Karpas-422 (cell line): ENCODE results near the gene KCNMB2. TPM values are rescaled to one million over a fixed set of nuclear protein-coding genes. Genes with fewer than 3 reads are reported as not detected.

Experiments used
- DNase-seq: peaks from one replicate; pipeline ENCODE4 v3.0.0-alpha.2; 2015
- H2AFZ ChIP-seq: fragments of 200-600 bp; sonication (generic); 2 replicates; pipeline ENCODE4 v1.6.1; 2014; ENCODE audit warnings: antibody characterized with exemption, low read length, mixed read lengths
- H3K27ac ChIP-seq: fragments of 200-600 bp; sonication (generic); 2 replicates; pipeline ENCODE4 v1.5.1; 2014; ENCODE audit warnings: mild to moderate bottlenecking, low read length, moderate library complexity
- H3K27me3 ChIP-seq: fragments of 200-600 bp; sonication (generic); 2 replicates; pipeline ENCODE4 v1.6.1; 2014; ENCODE audit warnings: low read length, mixed read lengths
- H3K36me3 ChIP-seq: fragments of 200-600 bp; sonication (generic); 2 replicates; pipeline ENCODE4 v1.6.1; 2014; ENCODE audit warnings: low read length, mixed read lengths; ENCODE audit not compliant: insufficient read depth
- H3K4me1 ChIP-seq: fragments of 200-600 bp; sonication (generic); 2 replicates; pipeline ENCODE4 v1.6.1; 2014; ENCODE audit warnings: mild to moderate bottlenecking, low read length, mixed read lengths
- H3K4me2 ChIP-seq: fragments of 200-600 bp; sonication (generic); 2 replicates; pipeline ENCODE4 v1.6.1; 2014; ENCODE audit warnings: low read length, low read depth, mild to moderate bottlenecking; ENCODE audit not compliant: poor library complexity, severe bottlenecking
- H3K4me3 ChIP-seq: fragments of 200-600 bp; sonication (generic); 2 replicates; pipeline ENCODE4 v1.5.1; 2014; ENCODE audit warnings: mild to moderate bottlenecking, antibody characterized with exemption, low read length, mixed read lengths
- H3K79me2 ChIP-seq: fragments of 200-600 bp; sonication (generic); 2 replicates; pipeline ENCODE4 v1.6.1; 2014; ENCODE audit warnings: mild to moderate bottlenecking, low read length, mixed read lengths
- H3K9ac ChIP-seq: fragments of 200-600 bp; sonication (generic); 2 replicates; pipeline ENCODE4 v1.6.0; 2014; ENCODE audit warnings: low read length
- H3K9me2 ChIP-seq: fragments of 200-600 bp; sonication (generic), shearing (Covaris generic); replicated peaks from 2 replicates; pipeline ENCODE4 v1.6.0; 2014; ENCODE audit warnings: mild to moderate bottlenecking, low read length, moderate library complexity; ENCODE audit not compliant: insufficient read depth
- H3K9me3 ChIP-seq: fragments of 300-700, 200-600 bp; sonication (generic); 2 replicates; pipeline ENCODE4 v1.6.1; 2014; ENCODE audit warnings: low read length, mixed read lengths
- H4K20me1 ChIP-seq: fragments of 200-600 bp; sonication (generic); 2 replicates; pipeline ENCODE4 v1.6.1; 2014; ENCODE audit warnings: mild to moderate bottlenecking, antibody characterized with exemption, low read length, low read depth; ENCODE audit not compliant: insufficient read depth
- total RNA-seq: library from RNA; depleted of rRNA; stranded (reverse); fragments of >200 nt; shearing (Covaris generic); gene quantifications from 2 replicates; pipeline ENCODE4 v1.2.3, GENCODE V29; 2014; ENCODE audit warnings: low replicate concordance

KCNMB2 gene
- total RNA-seq, 1 experiment from 2014 or later, result not detected

DNA sequence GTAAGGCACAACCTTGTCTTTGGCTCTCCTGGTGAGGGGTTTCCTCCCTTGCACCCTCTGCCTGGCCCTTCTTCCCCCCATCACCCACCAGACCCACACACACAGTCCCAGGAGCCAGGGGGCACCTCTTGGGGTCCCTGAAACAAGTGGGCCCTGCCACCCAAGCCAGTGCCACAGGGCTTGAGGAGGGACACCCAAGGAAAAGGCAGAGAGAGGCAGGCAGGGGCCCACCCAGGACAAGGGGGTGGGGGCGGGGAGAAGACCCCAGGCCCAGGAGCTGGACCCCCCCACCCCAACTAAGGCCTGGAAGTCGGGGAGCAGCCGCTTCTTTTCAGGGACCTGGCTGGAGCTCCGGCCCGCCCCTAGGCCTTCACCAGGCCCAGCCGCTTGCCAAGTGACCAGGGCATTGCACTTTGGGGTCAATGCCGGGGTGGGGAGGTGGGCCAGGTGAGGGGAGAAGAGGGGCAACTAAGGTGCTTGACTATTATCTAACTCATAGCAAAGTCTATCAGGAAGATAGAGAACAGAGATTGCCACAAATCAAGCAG lies 88.9 kb downstream of the KCNMB2 start:
- 0 out of 2 replicates have a peak, but pooled peaks cover 2% of the 10 kb centered on the region for H3K27me3 ChIP-seq
- no peaks in the 10 kb centered on the region; the same call in 1 of the 2 replicates for H3K9me2 ChIP-seq

DNA sequence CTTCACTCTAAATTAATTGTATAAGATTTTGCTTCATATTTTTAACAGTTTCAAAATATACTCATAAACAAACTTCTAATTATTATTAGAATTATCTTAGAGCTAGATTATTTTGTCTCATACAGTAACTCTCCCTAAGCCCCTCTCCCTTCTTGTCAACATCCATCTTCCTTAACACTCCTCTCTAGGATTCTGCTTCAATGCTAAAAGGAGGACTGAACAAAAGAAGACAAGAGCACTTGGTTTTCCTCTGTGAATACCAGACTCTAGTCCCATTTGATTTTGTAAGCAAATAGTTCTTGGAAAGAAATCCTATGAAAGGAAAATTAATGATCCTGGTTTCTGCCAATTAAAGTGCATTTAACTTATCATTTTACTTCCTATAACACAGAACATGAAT lies 91.8 kb downstream of the KCNMB2 start:
- no peaks in the 10 kb centered on the region for H4K20me1 ChIP-seq
- H3K4me3 ChIP-seq, result no peak overlapping the region

More for the DNA sequence above, 88.9 kb downstream of the KCNMB2 start:
- DNase-seq, result no peak
- H3K4me2 ChIP-seq, result no peak overlapping the region
- no peak overlapping the region for H3K27ac ChIP-seq
- no peak overlapping the region for H3K9ac ChIP-seq
- no peak overlapping the region for H3K4me3 ChIP-seq
- H3K9me3 ChIP-seq, result no peaks in the 10 kb centered on the region
- no peaks in the 10 kb centered on the region for H3K4me1 ChIP-seq
- H3K36me3 ChIP-seq, result no peaks in the 10 kb centered on the region
- no peaks in the 10 kb centered on the region for H4K20me1 ChIP-seq
- no peaks in the 10 kb centered on the region for H3K79me2 ChIP-seq
- H2AFZ ChIP-seq, result no peak overlapping the region

DNA sequence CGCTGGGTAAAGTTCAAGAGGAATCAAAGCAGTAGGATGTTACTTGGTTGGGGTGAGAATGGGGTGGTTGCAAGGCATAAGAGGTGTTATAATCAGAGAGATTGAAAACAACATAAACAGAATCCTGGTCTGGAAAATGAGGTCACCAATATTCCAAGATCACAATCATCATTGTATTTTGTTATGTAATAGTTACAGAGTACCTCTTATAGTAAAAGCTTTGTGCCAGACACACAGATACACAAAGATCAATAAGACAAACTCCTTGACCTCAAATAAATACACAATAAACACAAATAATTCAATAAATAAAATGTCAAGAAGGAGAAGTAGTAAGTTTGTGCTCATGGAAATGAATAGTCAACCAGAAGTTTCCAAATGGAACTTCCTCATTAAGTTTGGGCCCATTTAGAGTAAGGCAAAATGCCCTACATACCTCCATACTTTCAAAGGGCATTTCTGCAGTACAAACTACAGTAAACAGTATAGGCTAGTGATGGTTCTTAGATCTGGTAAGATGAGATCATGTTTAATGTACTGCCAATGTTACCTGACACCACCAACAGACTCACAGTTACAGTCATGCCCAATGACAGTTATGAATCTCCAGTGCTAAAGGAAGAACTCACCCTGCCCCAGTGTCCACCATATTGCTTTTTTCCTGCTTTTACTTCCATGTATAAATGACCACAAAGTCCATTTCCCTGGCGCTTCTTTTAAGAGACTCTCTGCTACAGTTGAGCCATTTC lies 93.4 kb downstream of the KCNMB2 start:
- H3K4me3 ChIP-seq, result no peak overlapping the region
- no peak overlapping the region for H3K9ac ChIP-seq
- H2AFZ ChIP-seq, result no peak overlapping the region
- no peak for DNase-seq
- no peaks in the 10 kb centered on the region for H3K36me3 ChIP-seq
- no peaks in the 10 kb centered on the region; the same call in 1 of the 2 replicates for H3K9me2 ChIP-seq
- 0 out of 2 replicates have a peak, but pooled peaks cover 2% of the 10 kb centered on the region for H3K27me3 ChIP-seq
- H3K27ac ChIP-seq, result no peak overlapping the region
- no peaks in the 10 kb centered on the region for H3K9me3 ChIP-seq
- no peaks in the 10 kb centered on the region for H4K20me1 ChIP-seq
- H3K79me2 ChIP-seq, result no peaks in the 10 kb centered on the region
- H3K4me1 ChIP-seq, result no peaks in the 10 kb centered on the region
- no peak overlapping the region for H3K4me2 ChIP-seq

More for the DNA sequence above, 91.8 kb downstream of the KCNMB2 start:
- H3K4me2 ChIP-seq, result no peak overlapping the region
- H3K9me2 ChIP-seq, result no peaks in the 10 kb centered on the region; the same call in 1 of the 2 replicates
- H3K27me3 ChIP-seq, result 0 out of 2 replicates have a peak, but pooled peaks cover 2% of the 10 kb centered on the region
- no peak overlapping the region for H3K9ac ChIP-seq
- H3K4me1 ChIP-seq, result no peaks in the 10 kb centered on the region
- no peak for DNase-seq
- H2AFZ ChIP-seq, result no peak overlapping the region
- no peaks in the 10 kb centered on the region for H3K9me3 ChIP-seq
- no peaks in the 10 kb centered on the region for H3K79me2 ChIP-seq
- no peak overlapping the region for H3K27ac ChIP-seq
- no peaks in the 10 kb centered on the region for H3K36me3 ChIP-seq

DNA sequence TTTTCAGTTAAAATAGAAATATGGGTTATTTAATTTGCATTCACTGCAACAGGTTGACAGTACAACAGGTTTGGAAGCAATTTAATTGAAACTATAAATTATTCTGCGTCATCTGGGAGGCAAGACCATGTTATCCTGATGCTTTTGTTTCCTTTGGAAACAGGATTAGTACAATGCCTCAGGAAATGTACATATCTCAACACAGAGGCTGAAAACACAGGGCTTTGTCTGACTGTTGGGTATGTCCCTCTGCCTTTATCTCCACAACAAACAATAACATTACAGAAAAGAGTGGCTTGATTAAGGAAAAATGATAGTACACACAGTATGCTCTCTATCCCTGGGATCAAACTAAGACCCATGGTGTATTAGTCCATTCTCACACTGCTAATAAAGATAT lies 95.7 kb downstream of the KCNMB2 start:
- no peak overlapping the region for H3K9ac ChIP-seq
- no peak overlapping the region for H2AFZ ChIP-seq
- no peaks in the 10 kb centered on the region for H3K36me3 ChIP-seq
- DNase-seq, result no peak
- H3K27me3 ChIP-seq, result 0 out of 2 replicates have a peak, but pooled peaks cover 2% of the 10 kb centered on the region
- no peaks in the 10 kb centered on the region for H3K9me3 ChIP-seq
- no peaks in the 10 kb centered on the region for H3K4me1 ChIP-seq
- H3K27ac ChIP-seq, result no peak overlapping the region
- no peak overlapping the region for H3K4me3 ChIP-seq
- no peaks in the 10 kb centered on the region for H4K20me1 ChIP-seq
- no peak overlapping the region for H3K4me2 ChIP-seq
- no peaks in the 10 kb centered on the region; the same call in 1 of the 2 replicates for H3K9me2 ChIP-seq
- no peaks in the 10 kb centered on the region for H3K79me2 ChIP-seq

DNA sequence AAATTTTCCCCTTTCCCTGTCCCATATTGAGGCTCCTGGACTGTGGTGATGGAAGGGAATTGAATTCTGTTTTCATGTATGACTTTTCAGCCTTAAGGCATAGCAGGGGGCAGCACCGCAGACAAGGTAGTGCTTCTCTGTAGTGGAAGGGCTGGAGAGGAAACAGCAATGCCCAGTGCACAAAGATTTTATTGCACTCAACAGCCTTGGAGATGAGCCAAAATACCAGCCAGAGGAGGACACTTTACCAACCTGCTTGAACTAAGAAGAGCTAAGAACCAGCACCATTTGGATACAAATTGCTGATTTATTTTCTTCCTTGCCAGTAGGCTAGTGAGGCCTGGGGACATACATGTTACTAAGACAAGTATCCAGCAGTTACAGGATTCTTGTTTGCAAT lies 98.7 kb downstream of the KCNMB2 start:
- H3K79me2 ChIP-seq, result no peaks in the 10 kb centered on the region

DNA sequence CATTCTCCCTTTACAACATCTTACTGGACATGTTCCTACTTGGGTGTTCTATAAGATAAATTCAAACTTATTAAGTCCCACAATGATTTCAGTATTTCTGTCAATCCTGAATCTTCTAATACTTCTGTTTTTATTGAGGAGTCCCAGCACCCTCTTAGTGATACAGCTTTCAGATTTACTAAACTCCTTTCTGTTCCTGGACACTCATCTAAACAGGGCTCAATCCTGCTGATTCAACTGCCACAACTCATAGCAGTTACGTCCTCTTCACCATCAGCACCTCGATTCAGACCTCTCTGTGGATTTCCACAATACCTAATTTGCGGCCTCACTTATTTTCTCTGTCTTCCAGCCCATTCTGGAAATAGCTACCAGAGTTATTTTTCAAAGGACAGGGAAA lies 101.6 kb downstream of the KCNMB2 start:
- H3K4me2 ChIP-seq, result no peak overlapping the region
- H4K20me1 ChIP-seq, result no peaks in the 10 kb centered on the region
- no peaks in the 10 kb centered on the region for H3K27me3 ChIP-seq
- no peaks in the 10 kb centered on the region for H3K79me2 ChIP-seq
- H3K4me3 ChIP-seq, result no peak overlapping the region
- no peaks in the 10 kb centered on the region for H3K9me2 ChIP-seq
- no peaks in the 10 kb centered on the region for H3K4me1 ChIP-seq
- no peak for DNase-seq
- no peak overlapping the region for H3K27ac ChIP-seq
- H3K9me3 ChIP-seq, result no peaks in the 10 kb centered on the region
- no peaks in the 10 kb centered on the region for H3K36me3 ChIP-seq
- no peak overlapping the region for H2AFZ ChIP-seq
- no peak overlapping the region for H3K9ac ChIP-seq

More for the DNA sequence above, 98.7 kb downstream of the KCNMB2 start:
- no peak overlapping the region for H3K9ac ChIP-seq
- no peaks in the 10 kb centered on the region for H3K36me3 ChIP-seq
- no peaks in the 10 kb centered on the region for H3K9me3 ChIP-seq
- DNase-seq, result no peak
- H3K4me3 ChIP-seq, result no peak overlapping the region
- H3K9me2 ChIP-seq, result no peaks in the 10 kb centered on the region; the same call in 1 of the 2 replicates
- H2AFZ ChIP-seq, result no peak overlapping the region
- H3K27me3 ChIP-seq, result no peaks in the 10 kb centered on the region
- no peaks in the 10 kb centered on the region for H3K4me1 ChIP-seq
- H3K4me2 ChIP-seq, result no peak overlapping the region
- no peak overlapping the region for H3K27ac ChIP-seq
- no peaks in the 10 kb centered on the region for H4K20me1 ChIP-seq

DNA sequence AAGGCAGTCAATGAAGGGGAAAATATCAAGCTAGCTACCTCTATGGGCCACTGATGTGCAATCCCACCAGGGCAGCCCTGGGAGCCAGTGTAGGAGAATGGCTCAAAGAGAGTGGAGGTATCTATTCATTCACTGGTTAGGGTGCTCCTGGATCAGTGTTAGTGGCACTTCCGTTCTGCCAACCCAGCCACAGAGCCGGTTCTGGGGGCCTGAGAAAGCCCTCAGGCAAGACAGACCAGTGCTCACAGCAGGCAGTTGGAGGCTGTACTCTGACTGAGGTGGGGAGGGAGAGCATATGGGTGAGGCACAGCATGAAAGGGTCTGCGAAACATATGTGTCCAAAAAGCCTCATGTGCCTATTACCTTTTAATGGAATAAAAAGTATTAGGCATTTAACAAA lies 109.3 kb downstream of the KCNMB2 start:
- Histone ChIP-seq H2AFZ (no peak overlapping the region), H3K4me1 (no peaks in the 10 kb centered on the region), H3K27ac (no peak overlapping the region), H3K9ac (no peak overlapping the region), H3K9me2 (peaks cover 4% of the 10 kb centered on the region; the same call in 1 of the 2 replicates), H4K20me1 (no peaks in the 10 kb centered on the region), H3K27me3 (no peaks in the 10 kb centered on the region), H3K36me3 (no peaks in the 10 kb centered on the region), H3K4me3 (no peak overlapping the region), H3K79me2 (no peaks in the 10 kb centered on the region), H3K9me3 (no peaks in the 10 kb centered on the region), H3K4me2 (no peak overlapping the region)
- no peak for DNase-seq

DNA sequence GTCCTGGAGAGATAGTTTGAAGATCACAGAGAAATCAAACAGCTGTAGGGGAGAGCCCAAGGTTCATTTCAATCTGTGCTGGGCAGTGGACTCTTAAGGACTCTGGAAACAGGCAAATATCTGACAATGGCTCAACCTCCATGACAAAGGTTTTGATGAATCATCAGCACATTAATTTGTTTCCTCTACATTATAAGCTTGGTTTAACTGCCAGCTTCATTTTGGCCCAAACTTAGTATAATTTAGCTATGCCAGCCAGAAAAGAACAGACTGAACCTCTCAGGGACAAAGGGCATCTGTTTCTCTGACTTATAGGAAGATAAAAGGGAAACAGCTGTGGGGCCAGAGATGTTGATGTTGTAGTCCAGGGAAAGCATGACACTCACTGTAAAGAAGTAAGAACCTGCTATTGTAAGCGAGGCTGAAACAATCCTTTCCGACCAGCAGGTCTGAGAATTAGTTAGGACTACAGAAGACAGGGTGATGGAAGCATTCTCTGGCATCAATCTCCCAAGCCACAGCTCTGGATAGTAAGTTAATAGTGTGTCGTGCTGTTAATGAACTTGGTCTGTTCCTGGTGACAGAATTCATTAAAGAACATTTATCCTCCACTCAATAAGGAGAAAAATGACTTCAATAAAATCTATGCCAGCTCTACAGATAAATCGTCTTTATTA lies 110.1 kb downstream of the KCNMB2 start:
- no peaks in the 10 kb centered on the region for H3K79me2 ChIP-seq
- DNase-seq, result no peak
- no peaks in the 10 kb centered on the region for H3K27me3 ChIP-seq
- no peaks in the 10 kb centered on the region for H4K20me1 ChIP-seq
- no peak overlapping the region for H3K4me3 ChIP-seq
- H3K36me3 ChIP-seq, result no peaks in the 10 kb centered on the region
- H3K9me2 ChIP-seq, result peaks cover 4% of the 10 kb centered on the region; the same call in 1 of the 2 replicates
- H3K9ac ChIP-seq, result no peak overlapping the region
- no peaks in the 10 kb centered on the region for H3K4me1 ChIP-seq
- no peak overlapping the region for H2AFZ ChIP-seq
- H3K9me3 ChIP-seq, result no peaks in the 10 kb centered on the region
- H3K4me2 ChIP-seq, result no peak overlapping the region
- no peak overlapping the region for H3K27ac ChIP-seq
